SK-N-MC (cell line): ENCODE data around the gene NDUFA13.

Experiments used
- DNase-seq: peaks from one replicate; pipeline ENCODE4 v3.0.0-alpha.2; 2011; ENCODE audit warnings: low read depth, low spot score
- H3K27ac ChIP-seq: fragments of 200-600 bp; sonication (generic); 2 replicates; pipeline ENCODE4 v1.5.1; 2016; ENCODE audit warnings: mixed run types
- H3K36me3 ChIP-seq: fragments of 200-600 bp; sonication (generic); 2 replicates; pipeline ENCODE4 v1.6.1; 2017; ENCODE audit warnings: antibody characterized with exemption, low read length, mixed read lengths; ENCODE audit not compliant: insufficient read depth
- H3K4me3 ChIP-seq: fragments of 200-600 bp; sonication (generic); 2 replicates; pipeline ENCODE4 v1.5.1; 2016
- H3K9ac ChIP-seq: fragments of 200-600 bp; sonication (generic); 2 replicates; pipeline ENCODE4 v1.8.0; 2017; ENCODE audit warnings: mixed run types, mixed read lengths; ENCODE audit not compliant: insufficient read length
- H3K9me3 ChIP-seq: fragments of 200-600 bp; sonication (generic); 2 replicates; pipeline ENCODE4 v1.6.1; 2017; ENCODE audit warnings: low read depth, mild to moderate bottlenecking, antibody characterized with exemption, low read length, moderate library complexity, mixed read lengths
- EZH2 ChIP-seq: fragments of 200-600 bp; sonication (generic); IDR thresholded peaks from one replicate; pipeline ENCODE4 v1.6.1; 2017; ENCODE audit warnings: antibody characterized with exemption
- FOXP2 ChIP-seq: optimal IDR thresholded peaks from 2 replicates; pipeline ENCODE3; 2011; ENCODE audit warnings: mild to moderate bottlenecking, moderate library complexity; ENCODE audit not compliant: insufficient read depth; ENCODE audit errors: extremely low read length, control extremely low read depth
- POLR2AphosphoS5 ChIP-seq: IDR thresholded peaks from 2 replicates; pipeline ENCODE4 v1.6.1; 2012; ENCODE audit warnings: mild to moderate bottlenecking, low read depth, low read length, borderline replicate concordance

The NDUFA13 gene

GRCh38 chr19:19527674-19528625 is 11.9 kb downstream of the NDUFA13 start:
- Histone ChIP-seq H3K4me3 (no peak overlapping the region), H3K9me3 (no peaks in the 10 kb centered on the region), H3K36me3 (peaks cover 16% of the 10 kb centered on the region), H3K9ac (no peak overlapping the region), H3K27ac (no peak overlapping the region)
- no peak for TF ChIP-seq EZH2
- TF ChIP-seq POLR2AphosphoS5, result no peak
- no peak for TF ChIP-seq FOXP2
- DNase-seq, result no peak

DNA sequence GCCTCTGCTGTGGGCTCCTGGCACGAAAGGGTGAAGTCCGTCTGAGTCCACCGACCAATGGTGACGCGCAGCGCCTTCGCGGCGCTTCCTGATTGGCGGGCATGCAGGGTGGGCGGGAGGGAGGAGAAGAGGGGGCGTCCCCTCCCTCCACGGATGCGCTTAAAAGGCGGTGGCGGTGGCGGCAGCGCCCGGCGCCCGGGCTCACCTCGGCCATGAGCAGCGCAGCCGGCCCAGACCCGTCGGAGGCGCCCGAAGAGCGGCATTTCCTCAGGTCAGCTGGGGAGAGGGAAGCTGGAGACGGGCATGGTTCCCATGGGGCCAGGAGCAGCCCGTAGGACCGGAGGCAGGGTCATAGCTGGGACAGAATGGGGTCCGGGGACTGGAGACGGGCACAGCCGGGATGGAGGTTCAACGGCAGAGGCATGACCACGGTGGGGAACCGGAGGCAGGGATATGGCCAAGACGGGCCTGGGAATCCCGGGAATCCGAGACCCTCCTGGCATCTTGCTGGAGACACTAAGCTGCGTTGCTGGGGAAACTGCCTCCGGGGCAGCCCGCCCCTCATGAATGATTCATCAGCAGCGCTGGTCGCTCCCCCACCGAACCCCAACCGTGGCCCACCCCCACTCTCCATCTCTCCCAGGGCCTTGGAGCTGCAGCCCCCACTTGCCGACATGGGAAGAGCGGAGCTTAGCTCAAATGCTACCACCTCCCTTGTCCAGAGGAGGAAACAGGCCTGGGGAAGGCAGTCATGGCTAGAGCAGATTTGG is 12.9 kb downstream of the NDUFA13 start, which contains the start of gene YJEFN3:
YJEFN3 (plus strand) TSS at position 191 of the 770 bp plus-strand sequence; CDS start at position 213, 22 bp downstream.
- Histone ChIP-seq H3K9me3 (no peaks in the 10 kb centered on the region), H3K27ac (no peak within 1 kb of the TSS), H3K9ac (no peak within 1 kb of the TSS), H3K36me3 (peaks cover 16% of the 10 kb centered on the region), H3K4me3 (no peak within 1 kb of the TSS)
- no peak for DNase-seq
- TF ChIP-seq POLR2AphosphoS5 (peak; percentile 40; the same call in 1 of the 2 replicates), FOXP2 (no peak)

- H3K9me3 ChIP-seq, result no peaks in the 10 kb centered on the region
Measured at GRCh38 chr19:19529783-19530422, 13.9 kb downstream of the NDUFA13 start.

DNA sequence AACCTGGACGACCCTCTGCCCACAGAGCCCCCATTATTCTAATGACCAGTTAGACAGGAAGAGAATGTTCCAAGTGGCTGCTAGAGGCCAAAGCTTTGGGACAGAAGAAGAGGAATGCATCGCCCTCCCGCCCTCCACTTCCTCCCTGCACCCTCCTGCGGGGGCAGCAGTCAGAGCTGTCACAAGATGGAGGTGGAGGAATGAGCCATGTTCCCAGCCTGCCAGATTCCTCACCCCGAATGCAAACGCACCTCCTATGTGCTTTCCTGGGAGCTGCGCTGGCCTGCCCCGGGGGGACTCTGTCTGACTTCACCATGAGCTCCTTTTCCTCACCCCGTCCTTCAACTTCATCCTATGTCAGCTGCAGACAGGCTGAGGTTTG is 14.4 kb downstream of the NDUFA13 start:
- no peak for TF ChIP-seq FOXP2
- no peak for TF ChIP-seq EZH2
- no peak for TF ChIP-seq POLR2AphosphoS5
- peaks cover 12% of the 10 kb centered on the region; the same call in 1 of the 2 replicates for H3K36me3 ChIP-seq
- no peak for DNase-seq
- H3K27ac ChIP-seq, result no peak overlapping the region
- H3K9ac ChIP-seq, result no peak overlapping the region
- H3K9me3 ChIP-seq, result no peaks in the 10 kb centered on the region
- H3K4me3 ChIP-seq, result no peak overlapping the region

More at GRCh38 chr19:19529783-19530422, 13.9 kb downstream of the NDUFA13 start:
- H3K9ac ChIP-seq, result no peak overlapping the region
- no peak for DNase-seq
- peaks cover 12% of the 10 kb centered on the region; the same call in 1 of the 2 replicates for H3K36me3 ChIP-seq
- H3K27ac ChIP-seq, result no peak overlapping the region
- no peak overlapping the region for H3K4me3 ChIP-seq
- TF ChIP-seq POLR2AphosphoS5 (no peak), EZH2 (no peak), FOXP2 (no peak)

DNA sequence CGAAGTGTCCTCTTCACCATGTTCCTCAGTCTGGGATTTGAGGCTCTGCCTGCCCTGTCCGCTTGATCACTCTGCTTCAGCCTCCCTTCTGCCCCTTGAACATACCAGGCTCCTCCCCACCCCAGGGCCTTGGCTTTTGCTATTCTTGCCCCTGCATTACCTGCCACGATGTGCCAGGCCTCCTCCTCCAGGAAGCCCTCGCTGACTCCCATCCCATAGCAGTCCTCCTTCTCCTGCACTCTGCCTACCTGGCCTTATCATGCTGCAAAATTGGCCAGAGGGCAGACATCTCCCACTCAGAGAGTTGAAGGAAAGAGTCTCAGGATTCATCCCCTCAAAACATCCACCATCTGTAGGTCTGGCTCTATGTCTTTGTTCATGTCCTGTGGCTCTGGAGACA is 14.9 kb downstream of the NDUFA13 start:
- TF ChIP-seq EZH2 (no peak), POLR2AphosphoS5 (no peak), FOXP2 (no peak)
- peaks cover 11% of the 10 kb centered on the region; the same call in 1 of the 2 replicates for H3K36me3 ChIP-seq
- no peak overlapping the region for H3K4me3 ChIP-seq
- H3K9ac ChIP-seq, result no peak overlapping the region
- no peak for DNase-seq
- H3K27ac ChIP-seq, result no peak overlapping the region
- no peaks in the 10 kb centered on the region for H3K9me3 ChIP-seq

GRCh38 chr19:19531951-19532805 is 16.2 kb downstream of the NDUFA13 start:
- Histone ChIP-seq H3K9ac (no peak overlapping the region), H3K36me3 (peaks cover 8% of the 10 kb centered on the region; the same call in 1 of the 2 replicates), H3K27ac (no peak overlapping the region), H3K9me3 (no peaks in the 10 kb centered on the region), H3K4me3 (no peak overlapping the region)
- TF ChIP-seq FOXP2 (no peak), EZH2 (no peak), POLR2AphosphoS5 (peak; percentile 37; the same call in 1 of the 2 replicates)
- no peak for DNase-seq

DNA sequence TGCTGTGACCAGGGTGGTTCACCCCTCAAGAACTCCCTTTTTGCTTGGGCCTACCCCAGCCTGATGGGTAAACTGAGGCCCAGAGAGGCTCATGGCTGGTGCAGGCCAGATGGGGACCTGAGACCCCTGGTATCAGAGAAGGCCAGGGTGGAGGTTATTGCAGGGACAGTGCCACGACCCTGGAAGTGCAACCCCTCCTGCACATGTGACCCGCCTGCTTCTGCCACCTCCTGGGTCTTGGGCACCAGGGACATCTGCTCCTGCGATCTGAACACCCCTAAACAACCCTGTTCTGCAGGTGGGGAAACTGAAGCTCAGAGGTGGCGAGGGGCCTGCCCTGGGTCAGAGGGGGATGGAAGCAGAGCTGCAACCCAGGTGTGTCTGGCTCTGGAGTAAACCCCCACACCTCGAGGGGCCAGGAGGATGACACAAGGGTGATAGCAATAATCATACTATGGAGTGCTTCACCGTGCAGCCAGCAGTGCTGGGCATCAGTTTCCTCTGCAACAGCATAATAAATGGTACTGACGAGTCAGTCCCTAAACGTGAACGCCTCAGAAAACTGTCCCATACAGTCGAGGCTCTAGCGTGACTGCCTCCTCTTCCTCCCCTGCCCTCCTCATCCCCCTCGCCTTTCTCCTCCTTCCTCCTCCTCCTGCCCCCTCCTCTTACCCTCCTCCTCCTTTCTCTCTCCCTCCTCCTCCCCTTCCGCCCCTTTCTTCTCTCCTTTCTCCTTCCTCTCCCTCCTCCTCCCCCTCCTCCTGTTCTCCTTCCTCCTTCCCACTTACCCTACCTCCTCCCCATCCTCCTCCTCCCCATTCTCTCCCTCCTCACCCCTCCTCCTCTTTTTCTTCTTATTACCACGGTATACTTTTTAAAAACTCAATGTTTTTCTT is 17.0 kb downstream of the NDUFA13 start:
- H3K9me3 ChIP-seq, result no peaks in the 10 kb centered on the region
- H3K36me3 ChIP-seq, result no peaks in the 10 kb centered on the region; the same call in 1 of the 2 replicates
- TF ChIP-seq EZH2, result no peak
- no peak for TF ChIP-seq POLR2AphosphoS5
- TF ChIP-seq FOXP2, result no peak
- no peak for DNase-seq
- H3K4me3 ChIP-seq, result no peak overlapping the region
- H3K9ac ChIP-seq, result no peak overlapping the region
- H3K27ac ChIP-seq, result no peak overlapping the region
